ENCODE results near the gene MBNL2. TPM values are rescaled to one million over a fixed set of nuclear protein-coding genes. Genes with fewer than 3 reads are reported as not detected.

MBNL2 gene
- total and polyA plus RNA-seq, 10 of the 15 experiments (the other 5 are each of a cell fraction or from before 2014, with no cell fraction given): 1.6 to 9.7 (median 6.7) TPM

DNA sequence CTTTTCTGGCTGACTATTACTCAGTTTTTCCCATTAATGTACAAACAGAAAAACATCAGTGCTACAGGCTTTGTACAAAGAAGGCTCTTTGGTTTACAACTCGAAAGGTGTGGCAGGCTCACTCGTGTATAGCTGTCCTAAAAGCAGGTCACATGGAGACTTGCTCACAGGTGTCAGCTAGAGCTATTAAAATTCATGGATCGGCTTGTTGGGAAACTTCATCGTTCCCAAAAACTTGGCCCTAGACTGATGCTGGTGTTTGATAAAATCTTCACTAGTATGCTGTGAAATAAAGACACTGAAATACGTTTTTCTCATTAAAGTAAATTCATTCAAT lies 64.9 kb downstream of the MBNL2 start (continued):
- TF ChIP-seq CBX3 (IDR thresholded peaks at IDR 0.05; ENCODE audit: borderline replicate concordance, low read depth) (no peak), CTCF (IDR thresholded peaks at IDR 0.05 in 2 of 3, conservative IDR thresholded peaks at IDR 0.05 in 1 of 3; ENCODE audit: control insufficient read depth in 2 of 3, extremely low read depth in 1 of 3, insufficient read depth in 1 of 3, low read depth in 3 of 3, low read length in 3 of 3) (no peak)

- peak; percentile 31 for FAIRE-seq
- ChIA-PET RAD21 (ENCODE audit: unreplicated experiment) (no interaction called here), CTCF (interaction anchor here (0.6 kb wide), 1 partner anchor 65 kb away, joined by 3 read pairs; no protein-coding TSS in a partner anchor)
Observed at GRCh38 chr13:97288486-97288900, 66.4 kb downstream of the MBNL2 start.

More at GRCh38 chr13:97288486-97288900, 66.4 kb downstream of the MBNL2 start:
- in situ Hi-C loops (cut with MboI): no loop called here
- H3K4me1 ChIP-seq (ENCODE audit: control insufficient read depth, insufficient read depth, low read length): peaks cover 3% of the 10 kb centered on the region
- POLR2A ChIA-PET: interaction anchor here (0.5 kb wide), 1 partner anchor 10 kb away, joined by 6 read pairs; no protein-coding TSS in a partner anchor
- DNase-seq (ENCODE audit: low read depth, low spot score): no peak
- no peak overlapping the region for H3K4me2 ChIP-seq (ENCODE audit: control insufficient read depth, insufficient read depth)
- BruUV-seq (replicated peaks): no TSS peak
- no peaks in the 10 kb centered on the region for H3K27me3 ChIP-seq (replicated peaks in 1 of 2; ENCODE audit: control insufficient read depth in 2 of 2, insufficient read depth in 2 of 2, low read length in 1 of 2)
- TF ChIP-seq, protein P1, sequence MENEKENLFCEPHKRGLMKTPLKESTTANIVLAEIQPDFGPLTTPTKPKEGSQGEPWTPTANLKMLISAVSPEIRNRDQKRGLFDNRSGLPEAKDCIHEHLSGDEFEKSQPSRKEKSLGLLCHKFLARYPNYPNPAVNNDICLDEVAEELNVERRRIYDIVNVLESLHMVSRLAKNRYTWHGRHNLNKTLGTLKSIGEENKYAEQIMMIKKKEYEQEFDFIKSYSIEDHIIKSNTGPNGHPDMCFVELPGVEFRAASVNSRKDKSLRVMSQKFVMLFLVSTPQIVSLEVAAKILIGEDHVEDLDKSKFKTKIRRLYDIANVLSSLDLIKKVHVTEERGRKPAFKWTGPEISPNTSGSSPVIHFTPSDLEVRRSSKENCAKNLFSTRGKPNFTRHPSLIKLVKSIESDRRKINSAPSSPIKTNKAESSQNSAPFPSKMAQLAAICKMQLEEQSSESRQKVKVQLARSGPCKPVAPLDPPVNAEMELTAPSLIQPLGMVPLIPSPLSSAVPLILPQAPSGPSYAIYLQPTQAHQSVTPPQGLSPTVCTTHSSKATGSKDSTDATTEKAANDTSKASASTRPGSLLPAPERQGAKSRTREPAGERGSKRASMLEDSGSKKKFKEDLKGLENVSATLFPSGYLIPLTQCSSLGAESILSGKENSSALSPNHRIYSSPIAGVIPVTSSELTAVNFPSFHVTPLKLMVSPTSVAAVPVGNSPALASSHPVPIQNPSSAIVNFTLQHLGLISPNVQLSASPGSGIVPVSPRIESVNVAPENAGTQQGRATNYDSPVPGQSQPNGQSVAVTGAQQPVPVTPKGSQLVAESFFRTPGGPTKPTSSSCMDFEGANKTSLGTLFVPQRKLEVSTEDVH (IDR thresholded peaks at IDR 0.05; ENCODE audit: low read depth, partially characterized antibody): no peak
- TF ChIP-seq MXI1 (IDR thresholded peaks at IDR 0.05; ENCODE audit: low read depth, low read length): no peak
- TF ChIP-seq BACH1 (IDR thresholded peaks at IDR 0.05; ENCODE audit: borderline replicate concordance): no peak
- no peak for TF ChIP-seq CHD1 (IDR thresholded peaks at IDR 0.05; ENCODE audit: low read depth, low read length)
- TF ChIP-seq STAT1 (conservative IDR thresholded peaks at IDR 0.05): no peak
- no peak for TF ChIP-seq BRCA1 (IDR thresholded peaks at IDR 0.05; ENCODE audit: low read depth, low read length)
- no peak for TF ChIP-seq MEF2B (IDR thresholded peaks at IDR 0.05; ENCODE audit: partially characterized antibody, poor library complexity, severe bottlenecking)
- TF ChIP-seq, protein P2, sequence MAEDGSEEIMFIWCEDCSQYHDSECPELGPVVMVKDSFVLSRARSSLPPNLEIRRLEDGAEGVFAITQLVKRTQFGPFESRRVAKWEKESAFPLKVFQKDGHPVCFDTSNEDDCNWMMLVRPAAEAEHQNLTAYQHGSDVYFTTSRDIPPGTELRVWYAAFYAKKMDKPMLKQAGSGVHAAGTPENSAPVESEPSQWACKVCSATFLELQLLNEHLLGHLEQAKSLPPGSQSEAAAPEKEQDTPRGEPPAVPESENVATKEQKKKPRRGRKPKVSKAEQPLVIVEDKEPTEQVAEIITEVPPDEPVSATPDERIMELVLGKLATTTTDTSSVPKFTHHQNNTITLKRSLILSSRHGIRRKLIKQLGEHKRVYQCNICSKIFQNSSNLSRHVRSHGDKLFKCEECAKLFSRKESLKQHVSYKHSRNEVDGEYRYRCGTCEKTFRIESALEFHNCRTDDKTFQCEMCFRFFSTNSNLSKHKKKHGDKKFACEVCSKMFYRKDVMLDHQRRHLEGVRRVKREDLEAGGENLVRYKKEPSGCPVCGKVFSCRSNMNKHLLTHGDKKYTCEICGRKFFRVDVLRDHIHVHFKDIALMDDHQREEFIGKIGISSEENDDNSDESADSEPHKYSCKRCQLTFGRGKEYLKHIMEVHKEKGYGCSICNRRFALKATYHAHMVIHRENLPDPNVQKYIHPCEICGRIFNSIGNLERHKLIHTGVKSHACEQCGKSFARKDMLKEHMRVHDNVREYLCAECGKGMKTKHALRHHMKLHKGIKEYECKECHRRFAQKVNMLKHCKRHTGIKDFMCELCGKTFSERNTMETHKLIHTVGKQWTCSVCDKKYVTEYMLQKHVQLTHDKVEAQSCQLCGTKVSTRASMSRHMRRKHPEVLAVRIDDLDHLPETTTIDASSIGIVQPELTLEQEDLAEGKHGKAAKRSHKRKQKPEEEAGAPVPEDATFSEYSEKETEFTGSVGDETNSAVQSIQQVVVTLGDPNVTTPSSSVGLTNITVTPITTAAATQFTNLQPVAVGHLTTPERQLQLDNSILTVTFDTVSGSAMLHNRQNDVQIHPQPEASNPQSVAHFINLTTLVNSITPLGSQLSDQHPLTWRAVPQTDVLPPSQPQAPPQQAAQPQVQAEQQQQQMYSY (CRISPR knock-in tag; IDR thresholded peaks at IDR 0.05): no peak
- H3K36me3 ChIP-seq (ENCODE audit: control insufficient read depth in 2 of 2, insufficient read depth in 2 of 2, low read length in 1 of 2): no peaks in the 10 kb centered on the region
- SMC1A ChIA-PET (ENCODE audit: uncharacterized antibody, unreplicated experiment): interaction anchor here (0.7 kb wide), 1 partner anchor 88 kb away, joined by 3 read pairs; no protein-coding TSS in a partner anchor
- intact Hi-C loops (cut with micrococcal nuclease; ENCODE audit: unreplicated experiment): no loop called here
- H3K27ac ChIP-seq (ENCODE audit: control insufficient read depth, insufficient read depth): no peak overlapping the region
- no peak overlapping the region for H3K4me3 ChIP-seq
- 100% methylated on average over 2 of the region's 2 CpGs for WGBS (ENCODE audit: insufficient coverage, insufficient replicate concordance, low lambda C conversion rate, missing lambda C conversion rate)
- no peak overlapping the region for H2AFZ ChIP-seq (ENCODE audit: control insufficient read depth, low read depth, low read length)
- ATAC-seq: no peak
- H3K9ac ChIP-seq (ENCODE audit: control insufficient read depth, insufficient read depth, low read length): no peak overlapping the region
- H4K20me1 ChIP-seq (ENCODE audit: control insufficient read depth, insufficient read depth): no peaks in the 10 kb centered on the region
- no peaks in the 10 kb centered on the region for H3K79me2 ChIP-seq (ENCODE audit: control insufficient read depth, insufficient read depth, low read length)
- H3K9me3 ChIP-seq (replicated peaks; ENCODE audit: control insufficient read depth, insufficient read depth, low read length): no peaks in the 10 kb centered on the region

Data from GM12878 (cell line).